Activated CD4-positive, CD25-positive, alpha-beta regulatory T cell treated with anti-CD3 and anti-CD28 coated beads, Interleukin-2, amount 50 U/mL, for 24 hours (primary cell): ENCODE data around the gene PRAMEF12.
"Not testable (repeated sequence)": the region's sequence is repeated elsewhere in the genome, so short reads cannot be mapped to it uniquely, and the experiment has no call there.

Experiments used
- ATAC-seq, 2 donors: fragments of 150-1000 bp; cut with Tn5 transposase; one replicate each; pipeline ENCODE4 v1.10.0; 2021; ENCODE audit warnings: mild to moderate bottlenecking in 1 of 2, moderate library complexity in 1 of 2

PRAMEF12 gene

DNA sequence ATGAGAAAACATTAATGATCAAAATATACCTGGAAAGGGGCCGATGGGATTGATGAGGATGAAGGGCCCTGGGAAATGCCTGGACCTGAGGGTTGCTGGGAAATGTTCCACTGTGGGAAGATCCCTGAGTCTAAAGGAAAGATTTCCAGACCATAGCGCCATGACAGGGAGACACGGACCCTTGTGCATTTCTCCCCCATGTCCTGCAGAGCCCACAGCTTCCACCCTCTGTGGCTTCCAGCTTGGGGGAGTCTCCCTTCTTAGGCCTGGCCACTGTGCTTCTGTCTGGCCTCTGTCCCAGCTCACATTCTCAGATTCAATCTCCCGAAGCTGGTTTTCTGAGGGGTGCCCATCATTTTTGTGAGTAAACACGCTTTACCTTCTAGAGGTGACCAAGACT is 1.0 kb upstream of the PRAMEF12 start:
- ATAC-seq: no peak

DNA sequence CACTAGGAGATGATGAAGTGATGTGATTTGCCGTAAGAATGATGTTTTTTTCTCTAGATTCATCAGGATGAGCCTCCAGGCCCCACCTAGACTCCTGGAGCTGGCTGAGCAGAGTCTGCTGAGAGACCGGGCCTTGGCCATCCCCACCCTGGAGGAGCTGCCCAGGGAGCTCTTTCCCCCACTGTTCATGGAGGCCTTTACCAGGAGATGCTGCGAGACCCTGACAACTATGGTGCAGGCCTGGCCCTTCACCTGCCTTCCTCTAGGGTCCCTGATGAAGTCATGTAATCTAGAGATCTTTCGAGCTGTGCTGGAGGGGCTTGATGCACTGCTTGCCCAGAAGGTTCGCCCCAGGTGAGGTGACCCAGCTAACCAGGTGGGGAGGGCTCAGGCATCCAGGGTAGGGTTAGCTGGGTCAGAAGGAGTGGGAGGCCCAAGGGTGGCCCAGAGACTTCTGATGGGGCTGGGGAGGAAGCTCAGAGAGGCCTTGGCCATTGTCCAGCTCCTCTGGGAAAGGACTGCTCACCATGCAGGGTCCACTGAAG is 1.3 kb downstream of the PRAMEF12 start:
- ATAC-seq: no peak

DNA sequence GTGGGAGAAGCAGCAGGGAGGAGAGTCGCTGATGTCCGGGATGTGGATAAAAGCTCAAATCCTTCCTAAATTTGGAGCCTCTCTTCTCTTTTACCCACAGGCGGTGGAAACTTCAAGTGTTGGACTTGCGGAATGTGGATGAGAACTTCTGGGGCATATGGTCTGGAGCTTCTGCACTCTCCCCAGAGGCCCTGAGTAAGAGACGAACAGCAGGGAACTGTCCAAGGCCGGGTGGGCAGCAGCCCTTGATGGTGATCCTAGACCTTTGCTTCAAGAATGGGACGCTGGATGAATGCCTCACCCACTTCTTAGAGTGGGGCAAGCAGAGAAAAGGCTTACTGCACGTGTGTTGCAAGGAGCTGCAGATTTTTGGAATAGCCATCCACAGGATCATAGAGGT is 1.9 kb downstream of the PRAMEF12 start:
- no peak for ATAC-seq

DNA sequence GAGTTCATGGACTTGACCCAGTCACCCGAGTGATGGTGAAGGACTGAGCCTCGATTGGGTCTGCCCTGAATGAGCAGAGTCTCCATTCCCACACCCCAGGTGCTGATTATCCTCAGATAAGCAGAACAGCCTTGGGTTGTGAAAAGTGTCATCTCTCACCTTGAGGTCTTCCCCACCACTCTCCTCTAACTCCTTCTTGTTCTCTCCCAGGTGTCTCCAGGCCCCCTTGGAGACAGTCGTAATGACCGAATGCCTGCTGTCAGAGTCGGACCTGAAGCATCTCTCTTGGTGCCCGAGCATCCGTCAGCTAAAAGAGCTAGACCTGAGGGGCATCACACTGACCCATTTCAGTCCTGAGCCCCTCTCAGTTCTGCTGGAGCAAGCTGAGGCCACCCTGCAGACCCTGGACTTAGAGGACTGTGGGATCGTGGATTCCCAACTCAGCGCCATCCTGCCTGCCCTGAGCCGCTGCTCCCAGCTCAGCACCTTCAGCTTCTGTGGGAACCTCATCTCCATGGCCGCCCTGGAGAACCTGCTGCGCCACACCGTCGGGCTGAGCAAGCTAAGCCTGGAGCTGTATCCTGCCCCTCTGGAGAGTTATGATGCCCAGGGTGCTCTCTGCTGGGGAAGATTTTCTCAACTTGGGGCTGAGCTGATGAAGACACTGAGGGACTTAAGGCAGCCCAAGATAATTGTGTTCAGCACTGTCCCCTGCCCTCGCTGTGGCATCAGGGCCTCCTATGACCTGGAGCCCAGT is 3.4 kb downstream of the PRAMEF12 start:
- no peak for ATAC-seq

DNA sequence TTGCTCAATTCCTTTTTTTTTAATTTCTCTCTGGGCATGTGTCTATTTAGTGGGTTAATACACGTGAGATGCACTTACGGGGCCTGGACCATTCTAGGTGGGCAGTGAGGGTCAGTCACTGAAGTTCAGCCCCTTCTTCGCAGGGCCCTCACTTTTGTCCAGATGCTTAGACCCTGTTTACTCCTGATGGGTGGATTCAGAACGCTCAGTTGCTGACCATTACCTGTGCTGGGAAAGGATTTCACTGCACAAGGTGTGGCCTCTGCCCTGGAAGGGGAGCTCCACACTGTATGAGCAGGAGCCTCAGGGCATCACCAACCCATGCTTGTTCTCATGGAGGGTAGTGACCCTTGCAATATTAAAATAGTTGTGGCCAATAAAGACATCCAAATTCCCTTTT is 4.5 kb downstream of the PRAMEF12 start:
- ATAC-seq: no peak

DNA sequence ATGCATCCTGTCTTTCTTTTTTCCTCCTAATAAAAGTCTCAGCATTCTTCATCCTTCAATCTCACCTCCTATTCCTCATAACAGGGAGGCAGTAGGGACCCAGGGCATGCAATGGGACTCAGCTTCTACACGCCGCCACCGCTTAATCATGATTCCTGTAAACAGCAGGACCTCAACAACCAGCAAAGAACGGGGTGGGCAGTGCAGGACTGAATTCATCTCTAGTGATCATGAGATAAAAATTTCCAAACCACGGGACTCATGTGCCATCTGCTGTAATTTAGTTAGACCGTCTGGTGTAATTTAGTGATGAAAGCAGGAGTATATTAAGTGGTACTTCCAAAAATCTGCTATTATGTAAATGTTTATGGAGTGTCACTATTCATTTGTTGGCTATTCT is 5.4 kb downstream of the PRAMEF12 start:
- ATAC-seq: no peak

DNA sequence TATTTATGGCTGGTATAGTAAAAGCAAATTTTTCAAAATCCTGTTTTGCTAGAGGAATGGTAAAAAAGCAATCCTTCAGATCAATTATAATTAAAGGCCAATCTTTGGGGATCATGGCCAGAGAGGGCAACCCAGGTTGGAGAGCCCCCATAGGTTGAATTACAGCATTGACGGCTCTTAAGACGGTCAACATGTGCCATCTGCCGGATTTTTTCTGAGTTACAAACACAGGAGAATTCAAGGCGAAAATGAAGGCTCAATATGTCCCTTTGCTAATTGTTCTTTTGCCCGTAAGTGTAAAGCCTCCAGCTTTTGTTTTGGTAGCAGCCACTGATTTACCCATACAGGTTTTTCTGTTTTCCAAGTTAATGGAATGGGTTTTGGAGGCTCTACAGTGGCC is 8.0 kb downstream of the PRAMEF12 start:
- not testable (repeated sequence) for ATAC-seq

DNA sequence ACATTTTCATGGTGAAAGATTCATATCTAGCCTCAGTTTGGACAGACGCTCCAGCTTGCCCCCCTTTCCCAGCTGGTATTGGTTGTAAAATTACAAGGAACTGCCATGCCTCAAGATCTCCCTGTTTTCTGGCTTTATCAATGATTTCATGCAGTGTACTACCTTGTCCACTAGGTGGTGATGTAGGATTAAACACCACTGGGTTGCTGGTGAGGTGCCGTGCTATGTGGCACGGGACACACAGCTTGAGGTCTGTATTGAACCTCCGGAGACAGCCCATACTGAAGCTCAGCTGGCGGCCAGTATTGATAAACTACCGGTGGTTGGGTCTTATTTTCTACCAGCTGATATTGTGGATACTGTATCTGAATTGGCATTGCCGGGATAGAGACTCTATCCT is 10.2 kb downstream of the PRAMEF12 start:
- ATAC-seq: not testable (repeated sequence)

DNA sequence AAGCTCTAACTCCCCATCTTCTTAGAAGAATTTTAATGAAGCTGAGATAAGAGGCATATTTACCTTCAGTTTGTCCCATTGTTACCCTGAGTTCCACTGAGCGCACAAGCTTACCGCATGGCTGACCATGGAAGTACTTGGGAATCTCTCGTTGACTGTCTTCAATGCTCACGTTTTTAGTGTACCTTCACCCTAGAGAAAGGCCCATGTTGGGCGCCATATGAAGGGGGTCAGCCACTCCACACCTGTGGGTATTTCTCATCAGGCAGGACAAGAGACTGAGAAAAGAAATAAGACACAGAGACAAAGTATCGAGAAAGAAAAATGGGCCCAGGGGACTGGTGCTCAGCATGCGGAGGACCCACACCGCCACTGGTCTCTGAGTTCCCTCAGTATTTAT is 11.2 kb downstream of the PRAMEF12 start:
- ATAC-seq: not testable (repeated sequence)

DNA sequence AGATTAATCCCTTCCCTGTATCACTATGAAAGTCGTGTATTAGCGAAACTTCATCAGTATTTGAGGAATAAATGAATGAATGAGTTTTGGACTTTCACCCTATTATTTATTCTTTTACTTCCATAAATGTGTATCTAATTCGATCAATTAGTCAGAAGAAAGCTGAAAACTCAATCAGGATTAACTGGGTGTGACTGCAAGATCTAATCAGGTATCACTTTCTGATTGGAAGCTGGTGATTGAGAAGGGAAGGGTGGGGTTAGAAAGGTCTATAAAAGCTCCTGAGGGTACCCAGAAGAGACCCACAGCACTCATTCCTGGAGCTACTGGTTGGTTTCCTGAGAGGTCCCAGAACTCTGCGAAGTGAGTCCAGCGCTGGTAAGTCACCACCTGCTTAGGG is 17.6 kb downstream of the PRAMEF12 start, which contains the start of gene PRAMEF1:
TSS of gene PRAMEF1 (plus strand) at position 301 of the 400 bp plus-strand sequence. CDS start 1,831 bp downstream, outside the sequence.
- ATAC-seq: not testable (repeated sequence)

DNA sequence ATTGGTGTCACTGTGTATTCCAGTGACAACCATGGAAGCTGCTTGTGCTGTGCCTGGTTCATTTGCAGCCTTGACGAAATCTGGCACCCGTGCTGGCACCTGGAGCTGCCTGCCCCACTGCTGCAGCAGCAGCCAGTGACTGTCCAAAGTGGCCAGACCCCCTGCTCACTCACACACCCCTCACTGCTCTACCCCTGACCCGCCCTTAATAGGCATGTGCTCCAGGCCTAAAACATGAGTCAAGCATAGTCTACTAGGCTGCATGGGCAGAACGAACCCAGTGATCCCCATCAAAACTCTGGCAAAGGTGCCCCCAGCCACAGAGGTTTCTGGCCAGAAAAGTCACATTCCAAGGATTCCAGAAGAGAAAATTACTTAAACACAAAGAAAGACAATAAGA is 25.4 kb downstream of the PRAMEF12 start:
- ATAC-seq: no peak

DNA sequence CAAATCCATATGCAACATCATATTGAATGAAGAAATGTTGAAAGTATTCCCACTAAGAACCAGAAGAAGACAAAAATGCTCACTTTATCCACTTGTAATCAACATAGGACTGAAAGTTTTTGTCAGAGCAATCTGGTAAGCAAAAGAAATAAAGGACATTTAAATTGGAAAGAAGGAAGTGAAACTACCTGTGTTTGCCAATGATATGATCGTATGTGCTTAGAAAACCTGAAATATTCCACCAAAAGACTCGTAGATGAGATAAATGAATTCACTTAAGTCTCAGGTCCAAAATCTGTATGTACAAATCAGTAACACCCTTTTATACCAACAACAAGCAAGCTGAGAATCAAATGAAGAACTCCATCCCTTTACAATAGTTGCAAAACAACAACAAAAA is 26.2 kb downstream of the PRAMEF12 start:
- ATAC-seq: no peak

DNA sequence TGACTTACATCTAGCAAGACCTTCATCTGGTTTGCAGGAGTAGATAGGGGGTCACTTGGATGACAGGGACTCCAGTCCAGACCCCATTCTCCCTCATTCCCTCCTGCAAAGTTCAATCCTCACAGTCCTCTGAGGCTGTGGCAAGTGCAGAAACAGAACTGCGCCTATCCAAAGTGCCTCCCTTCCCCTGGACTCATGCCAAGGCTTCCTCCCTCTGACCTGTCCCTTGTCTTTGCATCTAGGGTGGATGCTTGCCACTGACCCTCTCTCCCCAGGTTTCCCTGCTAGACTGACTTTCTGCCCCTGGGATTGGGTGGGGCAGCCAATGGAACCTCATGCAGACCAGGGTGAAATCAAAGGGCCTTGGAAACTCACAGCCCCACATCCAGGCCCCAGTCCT is 36.4 kb downstream of the PRAMEF12 start:
- no peak for ATAC-seq

DNA sequence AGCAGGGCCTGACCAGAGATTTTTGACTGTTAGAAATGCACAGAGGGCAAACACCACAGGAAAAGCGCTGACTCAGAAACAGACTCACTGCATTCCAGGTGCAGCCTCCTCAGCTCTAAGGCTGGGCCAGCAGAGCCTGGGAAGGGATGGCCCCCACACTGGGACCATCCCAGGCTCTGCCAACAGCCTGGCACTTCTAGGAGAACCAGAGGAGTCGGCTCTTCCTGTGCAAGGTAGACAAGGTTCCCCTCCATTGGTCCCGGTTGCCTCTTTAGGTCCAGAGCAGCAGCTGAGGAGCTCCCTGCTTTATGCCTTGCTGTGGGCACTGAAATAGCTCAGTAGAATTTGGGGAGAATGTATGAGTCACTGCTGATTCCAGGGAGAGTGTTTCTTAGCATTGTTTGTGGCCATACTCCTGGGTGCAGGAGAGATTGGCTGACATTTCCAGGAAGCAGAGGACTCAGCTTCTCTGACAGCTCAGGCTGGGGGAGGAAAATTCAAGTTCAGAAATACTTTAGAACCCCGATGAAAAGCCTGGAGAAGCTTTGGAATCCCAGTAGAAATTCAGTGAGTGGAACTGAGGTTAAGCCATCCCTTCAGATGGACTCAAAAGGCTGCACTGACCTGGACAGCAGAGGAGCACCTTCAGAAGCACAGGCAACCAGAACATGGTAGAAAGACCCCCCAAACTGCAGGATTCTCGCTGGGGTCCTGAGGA is 37.3 kb downstream of the PRAMEF12 start:
- ATAC-seq: no peak

DNA sequence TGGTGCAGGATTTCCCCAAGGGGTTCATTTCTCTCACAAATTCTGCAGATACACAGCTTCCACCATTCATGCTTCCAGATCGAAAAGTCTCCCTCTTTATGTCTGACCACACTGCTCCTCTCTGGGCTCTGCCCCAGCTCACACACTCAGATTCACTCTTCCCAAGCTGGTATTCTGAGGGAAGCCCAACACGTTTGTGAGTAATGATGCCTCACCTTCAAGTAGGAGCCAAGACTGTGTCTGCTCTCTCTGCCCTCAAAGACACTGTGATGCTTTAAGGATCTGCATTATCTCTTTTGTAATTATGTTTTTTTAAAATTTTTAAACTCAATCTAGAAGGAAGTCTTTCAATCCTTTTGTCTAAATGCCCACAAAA is 37.9 kb downstream of the PRAMEF12 start:
- ATAC-seq: no peak

DNA sequence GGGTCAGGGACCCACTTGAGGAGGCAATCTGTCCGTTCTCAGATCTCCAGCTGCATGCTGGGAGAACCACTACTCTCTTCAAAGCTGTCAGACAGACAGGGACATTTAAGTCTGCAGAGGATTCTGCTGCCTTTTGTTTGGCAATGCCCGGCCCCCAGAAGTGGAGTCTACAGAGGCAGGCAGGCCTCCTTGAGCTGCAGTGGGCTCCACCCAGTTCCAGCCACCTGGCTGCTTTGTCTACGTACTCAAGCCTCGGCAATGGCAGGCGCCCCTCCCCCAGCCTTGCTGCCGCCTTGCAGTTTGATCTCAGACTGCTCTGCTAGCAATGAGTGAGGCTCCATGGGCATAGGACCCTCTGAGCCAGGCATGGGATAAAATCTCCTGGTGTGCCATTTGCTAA is 45.5 kb downstream of the PRAMEF12 start:
- not testable (repeated sequence) for ATAC-seq
